GM23338 (cell line): ENCODE data around the gene TUBB1.

Source experiments
- CREB1 ChIP-seq: fragments of 250-450 bp; sonication (Bioruptor Pico); IDR thresholded peaks from 2 replicates; pipeline ENCODE4 v1.5.0; 2020; ENCODE audit warnings: low read depth, mild to moderate bottlenecking, moderate library complexity
- CTCF ChIP-seq, 2 experiments: fragments of 200-600 bp in 1 of 2; sonication (generic) in 1 of 2; conservative IDR thresholded peaks; 2 replicates each; pipeline versions ENCODE4 v1.5.1 to v1.6.1; 2016 to 2017; ENCODE audit warnings: antibody characterized with exemption in 2 of 2, low read depth in 2 of 2, mild to moderate bottlenecking in 2 of 2, moderate library complexity in 1 of 2
- ETS1 ChIP-seq: IDR thresholded peaks from 2 replicates; pipeline ENCODE4 v1.6.1; 2016; ENCODE audit warnings: antibody characterized with exemption
- EZH2 ChIP-seq: fragments of 200-600 bp; sonication (generic); IDR thresholded peaks from one replicate; pipeline ENCODE4 v1.8.0; 2017; ENCODE audit warnings: antibody characterized with exemption, mild to moderate bottlenecking, low read depth; ENCODE audit not compliant: unreplicated experiment
- EZH2phosphoT487 ChIP-seq: fragments of 200-600 bp; sonication (generic); IDR thresholded peaks from one replicate; pipeline ENCODE4 v1.8.1; 2018; ENCODE audit warnings: antibody characterized with exemption; ENCODE audit not compliant: unreplicated experiment
- JUNB ChIP-seq: IDR thresholded peaks from one replicate; pipeline ENCODE4 v1.6.1; 2016; ENCODE audit warnings: antibody characterized with exemption; ENCODE audit not compliant: unreplicated experiment
- NANOG ChIP-seq: IDR thresholded peaks from 2 replicates; pipeline ENCODE4 v1.6.1; 2016; ENCODE audit warnings: antibody characterized with exemption, borderline replicate concordance
- POLR2AphosphoS5 ChIP-seq: IDR thresholded peaks from 2 replicates; pipeline ENCODE4 v1.6.1; 2016; ENCODE audit warnings: antibody characterized with exemption, low read depth
- REST ChIP-seq: IDR thresholded peaks from one replicate; pipeline ENCODE4 v1.6.1; 2018; ENCODE audit warnings: antibody characterized with exemption; ENCODE audit not compliant: unreplicated experiment
- STAT1 ChIP-seq: IDR thresholded peaks from one replicate; pipeline ENCODE4 v1.6.1; 2016; ENCODE audit warnings: antibody characterized with exemption; ENCODE audit not compliant: unreplicated experiment
- ZNF114 ChIP-seq: fragments of 250-450 bp; sonication (Bioruptor Pico); IDR thresholded peaks from 2 replicates; pipeline ENCODE4 v1.5.0; 2020; ENCODE audit warnings: mild to moderate bottlenecking, moderate library complexity
- ZNF331 ChIP-seq: fragments of 250-450 bp; sonication (Bioruptor Pico); IDR thresholded peaks from 2 replicates; pipeline ENCODE4 v1.5.0; 2020; ENCODE audit warnings: low read depth, mild to moderate bottlenecking, moderate library complexity
- ZNF462 ChIP-seq: fragments of 250-450 bp; sonication (Bioruptor Pico); IDR thresholded peaks from 2 replicates; pipeline ENCODE4 v1.5.0; 2020; ENCODE audit warnings: mild to moderate bottlenecking, moderate library complexity

- TF ChIP-seq EZH2 (no peak), REST (no peak), CTCF (conservative IDR thresholded peaks at IDR 0.05; ENCODE audit: low read depth in 2 of 2) (no peak), ETS1 (no peak), EZH2phosphoT487 (no peak), POLR2AphosphoS5 (no peak), JUNB (no peak), CREB1 (CRISPR knock-in tag) (no peak), ZNF331 (CRISPR knock-in tag) (no peak), NANOG (no peak), STAT1 (no peak), ZNF114 (CRISPR knock-in tag) (no peak), ZNF462 (CRISPR knock-in tag) (no peak)
Observed at GRCh38 chr20:59030911-59031563, 11.8 kb downstream of the TUBB1 start.
